Posterior vena cava (tissue), 2 donors: ENCODE results near the gene RPS27A. TPM values are rescaled to one million over a fixed set of nuclear protein-coding genes. Genes with fewer than 3 reads are reported as not detected.
"Not testable (repeated sequence)": the region's sequence is repeated elsewhere in the genome, so short reads cannot be mapped to it uniquely, and the experiment has no call there.

ENCODE experiments used
- DNase-seq: peaks from one replicate; pipeline ENCODE4 v3.0.0-alpha.2; 2020; ENCODE audit warnings: low spot score
- intact Hi-C, 2 donors: fragments of 100-400 bp; cut with DNase I; formaldehyde crosslinking; loops; one replicate each; pipeline versions ENCODE4 v1.14.1 to v1.14.2; 2022 to 2023
- total RNA-seq, 2 donors: library from RNA; stranded (reverse); fragmentation: NEBNext Ultra II Directional; extraction: Animal tissue kit (Norgen Biotek cat#: 25700); gene quantifications; one replicate each; pipeline ENCODE4 v1.2.1, GENCODE V29; 2021
- donor health status: DM: yes; HTN: yes; CAD: no.
- donor health status: DM: yes; HTN: yes; CAD: no.

The RPS27A gene
- total RNA-seq, 2 donors from 2014 or later: 782 to 816 TPM

DNA sequence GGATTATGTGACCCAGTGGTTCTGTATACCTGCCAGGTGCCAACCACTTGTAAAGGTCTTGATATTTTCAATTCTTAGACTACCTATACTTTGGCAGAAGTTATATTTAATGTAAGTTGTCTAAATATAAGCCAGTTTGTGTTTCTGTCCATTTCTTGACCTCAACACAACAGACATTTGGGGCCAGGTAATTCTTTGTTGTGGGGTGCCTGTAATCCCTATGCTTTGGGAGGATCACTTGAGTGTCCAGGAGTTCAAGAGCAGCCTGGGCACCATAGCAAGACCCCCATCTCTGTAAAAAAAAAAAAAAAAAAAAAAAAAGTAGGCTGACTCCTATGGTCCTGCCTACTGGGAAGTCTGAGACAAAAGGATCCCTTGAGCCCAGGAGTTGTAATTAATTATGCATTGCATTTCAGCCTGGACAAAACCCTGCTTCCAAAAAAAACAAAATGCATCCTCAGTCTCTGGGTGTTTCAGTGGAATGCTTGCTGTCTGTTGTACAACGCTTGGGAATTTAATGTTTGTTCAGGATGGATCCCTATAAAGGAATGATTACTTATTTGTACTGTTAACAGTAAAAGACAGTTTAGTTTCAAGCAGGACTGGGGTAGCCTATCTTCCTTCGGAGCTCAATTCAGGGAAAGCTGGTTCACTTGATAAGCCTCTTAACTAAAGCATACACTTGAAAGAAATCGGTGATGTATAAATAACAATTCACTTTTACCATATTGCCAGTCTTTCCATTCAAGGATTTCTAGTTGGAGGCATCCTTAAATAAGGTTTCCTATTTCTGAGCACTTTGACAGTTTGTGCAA is 3.4 kb downstream of the RPS27A start:
- DNase-seq: no peak
- intact Hi-C loops: no loop called here

DNA sequence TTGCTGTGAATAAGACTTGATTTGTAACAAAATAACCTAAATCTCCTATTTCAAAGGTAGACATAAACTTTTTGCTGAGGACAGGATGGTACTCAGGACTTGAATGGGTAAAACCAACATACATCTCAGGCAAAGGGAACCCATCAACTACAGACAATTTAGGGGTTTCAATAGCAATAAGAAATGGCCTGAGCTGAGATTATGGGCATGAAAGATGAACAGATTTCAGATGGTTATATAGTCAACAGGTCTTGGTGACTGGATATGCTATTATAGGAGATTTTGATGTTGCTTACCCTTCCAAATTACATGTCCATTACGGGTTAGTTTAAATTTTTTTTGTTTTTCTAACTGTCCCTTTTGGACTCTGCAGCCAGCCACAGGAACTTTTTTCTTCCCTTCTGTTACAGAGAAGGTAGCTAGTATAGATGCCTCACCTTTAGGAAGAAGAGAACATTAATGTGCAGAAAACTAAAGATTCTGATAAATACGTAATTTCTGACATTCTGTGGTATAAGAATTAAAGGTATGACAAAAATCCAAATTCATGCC is 4.6 kb downstream of the RPS27A start:
- intact Hi-C loops: no loop called here
- DNase-seq: no peak

DNA sequence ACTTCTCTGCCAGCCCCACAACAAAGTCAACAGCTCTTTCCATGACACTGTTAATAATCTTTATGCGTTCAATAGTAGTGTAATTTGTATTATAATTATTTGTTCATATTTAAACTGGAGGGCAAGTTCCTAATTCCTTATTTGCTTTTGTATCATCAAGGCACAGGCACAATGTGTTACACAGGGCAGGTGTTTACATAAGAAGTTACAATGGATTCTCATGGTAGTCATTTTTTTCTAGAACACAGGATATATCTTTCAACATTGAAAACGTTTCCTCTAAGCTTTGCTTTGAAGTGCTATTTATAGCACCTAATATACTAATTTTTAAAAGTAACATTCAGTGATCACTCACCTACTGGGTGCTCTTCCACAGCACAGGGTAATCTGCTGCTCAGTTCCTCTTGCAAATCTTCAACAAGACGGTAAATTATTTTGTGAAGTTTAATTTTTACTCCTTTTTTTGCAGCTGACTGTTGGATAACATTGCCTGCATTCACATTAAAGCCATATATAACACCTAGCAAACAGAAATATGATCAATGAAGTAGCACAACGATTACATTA is 7.3 kb downstream of the RPS27A start:
- DNase-seq: no peak
- intact Hi-C loops: no loop called here

DNA sequence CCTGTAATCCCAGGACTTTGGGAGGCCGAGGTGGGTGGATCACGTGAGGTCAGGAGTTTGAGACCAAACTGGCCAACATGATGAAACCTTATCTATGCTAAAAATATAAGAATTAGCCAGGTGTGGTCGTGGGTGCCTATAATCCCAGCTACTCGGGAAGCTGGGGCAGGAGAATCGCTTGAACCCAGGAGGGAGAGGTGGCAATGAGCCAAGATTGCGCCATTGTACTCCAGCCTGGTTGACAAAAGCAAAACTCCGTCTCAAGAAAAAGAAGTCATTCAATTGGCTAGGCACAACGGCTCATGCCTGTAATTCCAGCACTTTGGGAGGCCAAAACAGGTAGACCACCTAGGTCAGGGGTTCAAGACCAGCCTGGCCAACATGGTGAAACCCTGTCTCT is 9.1 kb downstream of the RPS27A start:
- DNase-seq, intact Hi-C loops: not testable (repeated sequence)

DNA sequence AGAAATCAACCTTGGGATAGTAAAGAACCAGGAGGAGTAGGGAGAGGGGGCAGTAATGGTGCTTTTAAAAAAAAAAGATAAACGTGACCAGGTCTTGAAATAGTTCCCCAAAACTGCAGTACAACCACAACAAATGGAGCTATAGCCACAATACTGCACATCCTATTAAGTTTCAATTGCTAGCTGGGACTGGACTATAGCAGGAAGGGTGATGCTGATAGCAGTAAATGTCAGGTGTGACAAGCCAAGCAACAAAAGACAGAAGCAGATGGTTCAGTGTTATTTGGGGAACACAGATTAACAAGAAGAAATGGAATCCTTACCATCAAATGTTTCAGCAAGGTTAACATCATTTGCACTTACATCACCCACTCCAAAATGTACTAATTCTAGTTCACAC is 10.1 kb downstream of the RPS27A start:
- intact Hi-C loops: no loop called here

DNA sequence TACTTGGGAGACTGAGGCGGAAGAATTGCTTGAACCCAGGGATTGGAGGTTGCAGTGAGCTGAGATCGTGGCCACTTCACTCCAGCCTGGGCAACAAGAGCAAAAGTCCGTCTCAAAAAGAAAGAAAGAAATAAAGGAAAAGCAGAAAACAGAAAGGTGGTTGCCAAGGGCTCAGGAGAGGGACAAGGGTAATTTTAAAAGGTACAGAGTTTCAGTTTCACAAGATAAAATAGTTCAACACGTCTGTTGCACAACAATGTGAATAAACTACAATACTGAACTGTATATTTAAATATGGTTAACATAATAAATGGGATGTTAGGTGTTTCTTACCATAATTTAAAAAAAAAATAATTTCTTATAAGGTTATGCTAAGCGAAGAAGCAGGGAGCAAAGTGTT is 12.9 kb downstream of the RPS27A start:
- intact Hi-C loops: no loop called here
- DNase-seq: no peak

More for the DNA sequence above, 10.1 kb downstream of the RPS27A start:
- DNase-seq: no peak

DNA sequence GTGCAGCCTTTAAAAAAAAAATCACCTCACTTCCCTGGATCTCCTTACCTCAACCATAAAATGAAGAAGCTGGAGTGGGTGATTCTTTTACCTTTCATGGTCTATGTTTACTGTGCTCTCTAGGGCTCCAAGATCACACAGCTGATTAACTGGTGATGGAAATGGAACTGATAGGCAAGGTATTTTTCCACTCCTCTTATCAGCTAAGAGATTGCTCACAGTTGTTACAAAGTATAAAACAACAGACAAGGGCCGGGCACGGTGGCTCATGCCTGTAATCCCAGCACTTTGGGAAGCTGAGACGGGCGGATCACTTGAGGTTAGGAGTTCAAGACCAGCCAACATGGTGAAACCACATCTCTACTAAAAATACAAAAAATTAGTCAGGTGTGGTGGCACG is 14.5 kb downstream of the RPS27A start:
- intact Hi-C loops: no loop called here
- peak; percentile 19 for DNase-seq

DNA sequence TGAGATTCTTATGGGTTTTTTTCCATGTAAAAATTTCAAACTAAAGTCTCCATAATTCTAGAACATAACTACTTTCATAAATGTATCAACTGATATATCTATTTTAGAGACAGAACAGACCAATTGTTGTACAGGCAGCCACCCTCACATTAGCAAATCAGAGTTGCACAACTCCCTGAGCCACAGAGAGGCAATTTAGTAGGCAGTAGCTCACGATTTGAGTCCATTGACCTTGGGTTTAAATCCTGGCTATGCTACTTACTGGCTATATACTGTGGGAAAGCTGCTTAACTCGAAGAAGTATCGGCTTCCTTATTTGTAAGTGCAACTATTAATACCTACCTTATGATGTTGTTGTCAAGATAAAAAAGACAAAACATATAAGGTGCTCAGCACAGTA is 20.3 kb downstream of the RPS27A start:
- DNase-seq: no peak
- intact Hi-C loops: no loop called here

DNA sequence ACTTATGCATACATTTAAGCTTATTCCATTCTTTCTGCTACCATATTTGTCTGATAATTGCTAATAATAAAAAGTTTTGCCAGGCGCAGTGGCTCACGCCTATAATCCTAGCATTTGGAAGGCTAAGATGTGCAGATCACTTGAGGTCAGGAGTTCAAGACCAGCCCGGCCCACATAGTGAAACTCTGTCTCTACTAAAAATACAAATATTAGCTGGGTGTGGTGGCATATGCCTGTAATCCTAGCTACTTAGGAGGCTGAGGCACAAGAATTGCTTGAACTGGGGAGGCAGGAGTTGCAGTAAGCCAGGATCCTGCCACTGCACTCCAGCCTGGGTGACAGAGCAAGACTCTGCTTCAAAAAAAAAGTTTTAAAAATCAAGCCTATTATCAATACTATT is 27.1 kb downstream of the RPS27A start:
- intact Hi-C loops, DNase-seq: not testable (repeated sequence)

DNA sequence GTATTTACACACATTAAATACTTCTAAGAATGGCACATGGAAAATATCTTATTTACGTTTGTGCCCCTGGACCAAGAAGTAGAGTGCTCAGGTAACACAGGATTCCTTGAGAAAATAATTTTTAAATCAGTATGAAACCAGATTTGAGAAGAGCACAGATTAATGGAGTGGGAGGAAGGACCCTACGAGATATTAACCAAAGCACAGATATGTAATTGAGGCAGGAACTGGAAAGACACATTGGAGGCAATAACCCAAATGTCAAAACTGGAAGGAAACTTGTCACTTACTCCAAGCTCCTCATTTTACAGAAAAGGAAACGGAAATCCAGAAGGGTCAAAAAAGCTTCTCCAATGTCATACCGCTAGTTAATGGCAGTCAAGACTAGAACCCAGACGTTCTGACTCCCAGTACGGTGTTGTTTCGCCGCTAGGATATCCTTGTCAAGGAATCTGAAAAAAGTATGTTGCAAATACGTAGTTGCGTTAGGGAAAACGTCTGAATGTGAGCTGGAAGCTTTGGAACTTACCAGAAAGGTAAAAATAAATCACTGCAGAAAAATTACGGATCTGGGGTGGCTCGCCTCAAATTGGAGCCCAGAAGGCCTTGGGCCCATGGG is 35.9 kb downstream of the RPS27A start:
- intact Hi-C loops: loop anchor here in 1 of 2 donors (10.0 kb wide), 1 partner anchor 156 kb away; no protein-coding TSS in a partner anchor
- DNase-seq: no peak

DNA sequence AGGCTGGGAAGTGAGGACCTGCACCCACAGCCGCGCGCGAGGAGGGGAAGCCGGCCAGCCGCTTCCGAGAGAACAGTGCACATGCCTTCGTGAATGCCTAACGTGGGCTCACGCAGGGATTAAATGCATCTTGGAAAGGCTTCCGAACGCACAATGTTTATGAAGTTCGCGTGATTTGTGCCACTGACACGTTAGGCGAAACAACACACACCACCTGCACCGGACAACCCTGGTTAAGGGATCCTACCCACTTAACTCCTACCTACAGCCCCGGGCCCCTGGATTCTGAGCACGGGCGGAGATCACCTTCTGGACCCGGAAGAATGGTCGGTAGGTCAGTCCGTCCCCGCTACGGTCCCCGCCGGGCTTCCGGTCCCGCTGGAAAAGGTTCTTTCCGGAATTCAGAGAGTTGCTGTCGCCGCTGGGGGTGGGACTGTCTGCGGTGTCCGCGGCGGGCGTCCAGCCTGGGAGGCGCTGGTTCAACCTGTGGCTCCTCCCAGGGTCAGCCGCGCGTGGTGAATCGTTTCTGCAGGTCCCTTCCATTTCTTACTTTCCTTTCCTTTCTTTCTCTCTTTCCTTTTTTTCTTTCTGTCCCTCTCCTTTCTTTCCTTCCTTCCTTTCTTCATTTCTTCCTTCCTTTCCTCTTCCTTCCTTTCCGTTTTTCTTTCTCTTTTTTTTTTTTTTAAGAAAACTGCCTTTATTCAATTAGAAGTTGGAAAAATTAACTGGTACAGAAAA is 36.6 kb downstream of the RPS27A start, which contains the start of gene MTIF2:
Gene MTIF2 (minus strand): TSS at position 325 of the 738 bp plus-strand sequence. CDS start 5,373 bp downstream, outside the sequence.
- DNase-seq: peak; percentile 99
- intact Hi-C loops: loop anchor here in 1 of 2 donors (10.0 kb wide), 1 partner anchor 156 kb away; no protein-coding TSS in a partner anchor

DNA sequence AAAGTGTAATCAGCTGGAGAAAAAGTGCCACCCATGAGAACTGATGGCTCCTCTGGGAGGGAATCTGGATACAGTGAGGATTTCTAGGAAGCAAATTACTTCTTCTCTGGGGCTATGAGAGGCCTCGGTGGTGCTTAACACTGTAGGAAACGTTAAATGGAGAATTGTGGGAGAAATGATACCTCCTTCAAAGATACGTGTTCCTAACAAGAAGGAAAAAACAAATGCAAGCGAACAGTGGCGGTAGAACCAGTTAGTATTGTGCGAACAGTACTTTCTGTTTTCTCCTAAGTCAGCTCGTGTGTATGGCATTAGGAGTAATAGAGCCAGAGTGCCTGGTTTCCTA is 37.1 kb downstream of the RPS27A start:
- DNase-seq: no peak
- intact Hi-C loops: loop anchor here in 1 of 2 donors (10.0 kb wide), 1 partner anchor 155 kb away; no protein-coding TSS in a partner anchor

DNA sequence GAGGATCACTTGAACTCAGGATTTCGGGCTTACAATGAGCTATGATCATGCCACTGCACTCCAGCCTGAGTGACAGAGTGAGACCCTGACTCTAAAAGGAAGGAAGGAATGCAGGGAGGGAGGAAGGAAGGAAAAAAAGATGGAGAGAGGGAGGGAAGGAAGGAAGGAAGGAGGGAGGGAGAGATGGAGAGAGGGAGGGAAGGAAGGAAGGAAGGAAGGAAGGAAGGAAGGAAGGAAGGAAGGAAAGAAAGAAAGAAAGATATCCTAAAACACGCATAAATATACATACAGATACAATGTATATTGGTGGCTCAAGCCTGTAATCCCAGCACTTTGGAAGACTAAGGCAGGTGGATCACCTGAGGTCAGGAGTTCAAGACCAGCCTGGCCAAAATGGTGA is 41.9 kb downstream of the RPS27A start:
- intact Hi-C loops, DNase-seq: not testable (repeated sequence)

DNA sequence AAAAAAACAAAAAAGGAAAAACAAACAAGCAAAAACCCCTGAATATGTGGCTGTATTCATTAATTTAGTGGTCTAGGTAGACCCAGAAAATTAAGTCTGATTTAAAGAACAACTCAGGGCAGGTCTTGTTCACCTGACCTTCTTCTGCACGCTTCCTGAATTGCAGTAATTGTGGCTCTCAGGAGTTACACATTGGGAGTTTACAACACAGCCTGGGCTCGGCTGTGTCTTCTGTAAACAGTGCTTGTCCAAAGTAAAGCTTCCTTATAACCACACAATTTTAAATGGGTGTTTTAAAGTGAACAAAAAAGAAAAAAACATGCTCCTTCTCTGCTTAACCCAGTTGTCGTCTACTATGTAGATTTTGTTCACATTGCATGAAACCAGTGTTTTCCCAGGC is 44.8 kb downstream of the RPS27A start:
- intact Hi-C loops: no loop called here
- DNase-seq: no peak

DNA sequence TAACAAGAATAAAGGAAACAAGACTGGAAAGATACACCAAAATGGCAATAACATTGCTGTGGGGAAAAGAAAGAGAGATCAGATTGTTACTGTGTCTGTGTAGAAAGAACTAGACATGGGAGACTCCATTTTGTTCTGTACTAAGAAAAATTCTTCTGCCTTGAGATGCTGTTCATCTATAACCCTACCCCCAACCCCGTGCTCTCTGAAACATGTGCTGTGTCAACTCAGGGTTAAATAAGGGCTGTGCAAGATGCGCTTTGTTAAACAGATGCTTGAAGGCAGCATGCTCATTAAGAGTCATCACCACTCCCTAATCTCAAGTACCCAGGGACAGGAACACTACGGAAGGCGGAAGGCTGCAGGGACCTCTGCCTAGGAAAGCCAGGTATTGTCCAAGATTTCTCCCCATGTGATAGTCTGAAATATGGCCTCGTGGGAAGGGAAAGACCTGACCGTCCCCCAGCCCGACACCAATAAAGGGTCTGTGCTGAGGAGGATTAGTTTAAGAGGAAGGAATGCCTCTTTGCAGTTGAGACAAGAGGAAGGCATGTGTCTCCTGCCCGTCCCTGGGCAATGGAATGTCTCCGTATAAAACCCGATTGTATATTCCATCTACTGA is 46.8 kb downstream of the RPS27A start:
- DNase-seq, intact Hi-C loops: not testable (repeated sequence)

DNA sequence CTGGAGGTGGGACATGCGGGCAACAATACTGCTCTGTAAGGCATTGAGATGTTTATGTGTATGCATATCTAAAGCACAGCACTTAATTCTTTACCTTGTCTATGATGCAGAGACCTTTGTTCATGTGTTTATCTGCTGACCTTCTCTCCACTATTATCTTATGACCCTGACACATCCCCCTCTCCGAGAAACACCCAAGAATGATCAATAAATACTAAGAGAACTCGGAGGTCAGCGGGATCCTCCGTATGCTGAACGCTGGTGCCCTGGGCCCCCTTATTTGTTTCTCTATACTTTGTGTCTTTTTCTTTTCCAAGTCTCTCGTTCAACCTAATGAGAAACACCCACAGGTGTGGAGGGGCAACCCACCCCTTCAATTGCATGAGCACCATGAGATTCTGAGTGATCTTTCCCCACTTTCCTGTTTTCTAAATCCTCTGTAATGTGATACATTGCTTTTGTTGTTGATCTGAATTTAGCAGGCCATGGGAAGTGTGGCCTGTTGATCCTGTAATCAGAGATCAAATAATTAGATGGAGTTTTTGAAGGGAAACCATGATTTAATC is 47.5 kb downstream of the RPS27A start:
- DNase-seq, intact Hi-C loops: not testable (repeated sequence)

DNA sequence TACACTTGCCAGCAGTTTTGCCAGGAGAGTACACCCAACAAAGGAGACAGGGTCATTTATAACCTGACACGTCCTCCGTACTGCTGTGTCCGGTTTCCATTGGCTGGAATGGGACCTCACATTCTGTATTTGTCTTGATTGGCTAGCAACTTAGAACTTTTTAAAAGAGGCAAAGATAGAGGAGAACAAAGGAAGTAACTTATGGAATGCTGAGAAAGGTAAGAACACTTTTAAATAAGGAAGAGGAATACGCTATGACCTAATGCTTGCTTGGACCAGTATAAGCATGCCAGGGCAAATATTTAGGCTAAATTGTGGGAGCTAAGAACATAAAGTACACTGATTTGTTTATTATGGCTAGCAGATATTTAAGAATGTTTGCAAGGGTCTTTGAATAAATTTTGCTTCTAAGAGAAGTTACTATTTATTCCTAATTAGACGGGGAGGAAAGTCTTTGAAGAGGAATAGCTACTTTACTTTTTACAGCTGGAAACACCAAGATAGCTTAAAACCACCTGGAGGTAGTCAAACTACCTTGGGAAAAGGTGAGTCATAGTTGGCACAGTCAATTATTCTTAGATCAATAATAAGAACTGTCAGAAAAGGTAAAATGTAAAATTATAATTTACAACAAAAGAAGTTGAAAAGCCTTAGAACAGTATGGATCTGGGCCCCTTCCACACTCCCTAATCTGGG is 48.5 kb downstream of the RPS27A start:
- intact Hi-C loops, DNase-seq: not testable (repeated sequence)
